Posterior cingulate gyrus (tissue), 11 donors: ENCODE measurements around the gene BTRC.

Source experiments
- DNase-seq, 10 donors: peaks; one replicate each; pipeline versions ENCODE4 v3.0.0 to v3.0.0-alpha.2; 2020 to 2021; ENCODE audit warnings: mixed read lengths in 3 of 10
- intact Hi-C: fragments of 100-400 bp; cut with DNase I; formaldehyde crosslinking; loops from one replicate; pipeline ENCODE4 v1.15.1; 2023

Gene BTRC

GRCh38 chr10:101466016-101466912 lies 112.3 kb downstream of the BTRC start:
- intact Hi-C loops: no loop called here
- DNase-seq: no peak

- intact Hi-C loops: no loop called here
- no peak for DNase-seq
Observed at GRCh38 chr10:101467286-101467770, 113.4 kb downstream of the BTRC start.

- intact Hi-C loops: no loop called here
Observed at GRCh38 chr10:101468159-101468558, 114.2 kb downstream of the BTRC start.

GRCh38 chr10:101476383-101476782 lies 122.4 kb downstream of the BTRC start:
- intact Hi-C loops: no loop called here

More at GRCh38 chr10:101468159-101468558, 114.2 kb downstream of the BTRC start:
- no peak for DNase-seq

GRCh38 chr10:101478956-101479355 lies 125.0 kb downstream of the BTRC start:
- no peak for DNase-seq
- intact Hi-C loops: no loop called here

More at GRCh38 chr10:101476383-101476782, 122.4 kb downstream of the BTRC start:
- no peak for DNase-seq

GRCh38 chr10:101481256-101481655 lies 127.3 kb downstream of the BTRC start:
- intact Hi-C loops: no loop called here

GRCh38 chr10:101482568-101482967 lies 128.6 kb downstream of the BTRC start:
- no peak for DNase-seq

More at GRCh38 chr10:101481256-101481655, 127.3 kb downstream of the BTRC start:
- DNase-seq: no peak

GRCh38 chr10:101484175-101484745 lies 130.3 kb downstream of the BTRC start:
- intact Hi-C loops: no loop called here
- DNase-seq: no peak

More at GRCh38 chr10:101482568-101482967, 128.6 kb downstream of the BTRC start:
- intact Hi-C loops: no loop called here

- intact Hi-C loops: no loop called here
- DNase-seq: no peak
Observed at GRCh38 chr10:101485207-101485606, 131.2 kb downstream of the BTRC start.

- peak in 6 of 10 donors; percentile 15 to 82 (median 28) for DNase-seq
- intact Hi-C loops: no loop called here
Observed at GRCh38 chr10:101485681-101486554, 132.0 kb downstream of the BTRC start.

- intact Hi-C loops: no loop called here
- no peak for DNase-seq
Observed at GRCh38 chr10:101487399-101487798, 133.4 kb downstream of the BTRC start.

GRCh38 chr10:101489355-101489754 lies 135.4 kb downstream of the BTRC start:
- DNase-seq: no peak
- intact Hi-C loops: no loop called here

- intact Hi-C loops: loop anchor here (10.0 kb wide), 1 partner anchor 75 kb away; no protein-coding TSS in a partner anchor
- DNase-seq: no peak
Observed at GRCh38 chr10:101490026-101490425, 136.1 kb downstream of the BTRC start.

GRCh38 chr10:101492205-101492604 lies 138.2 kb downstream of the BTRC start:
- intact Hi-C loops: loop anchor here (10.0 kb wide), 1 partner anchor 73 kb away; no protein-coding TSS in a partner anchor
- no peak for DNase-seq

GRCh38 chr10:101492814-101493213 lies 138.8 kb downstream of the BTRC start:
- intact Hi-C loops: loop anchor here (10.0 kb wide), 1 partner anchor 72 kb away; no protein-coding TSS in a partner anchor

GRCh38 chr10:101493249-101493648 lies 139.3 kb downstream of the BTRC start:
- intact Hi-C loops: loop anchor here (10.0 kb wide), 1 partner anchor 72 kb away; no protein-coding TSS in a partner anchor
- no peak for DNase-seq

More at GRCh38 chr10:101492814-101493213, 138.8 kb downstream of the BTRC start:
- no peak for DNase-seq

- intact Hi-C loops: loop anchor here (10.0 kb wide), 1 partner anchor 71 kb away; no protein-coding TSS in a partner anchor
Observed at GRCh38 chr10:101493782-101494281, 139.9 kb downstream of the BTRC start.

GRCh38 chr10:101494650-101495049 lies 140.7 kb downstream of the BTRC start:
- intact Hi-C loops: loop anchor here (10.0 kb wide), 1 partner anchor 70 kb away; no protein-coding TSS in a partner anchor
- DNase-seq: no peak

More at GRCh38 chr10:101493782-101494281, 139.9 kb downstream of the BTRC start:
- no peak for DNase-seq

GRCh38 chr10:101495324-101495925 lies 141.5 kb downstream of the BTRC start:
- DNase-seq: no peak

More at GRCh38 chr10:101495324-101495925, 141.5 kb downstream of the BTRC start:
- intact Hi-C loops: loop anchor here (10.0 kb wide), 1 partner anchor 69 kb away; no protein-coding TSS in a partner anchor
